Measurements from ENCODE around the gene ZNF473. TPM values are rescaled to one million over a fixed set of nuclear protein-coding genes. Genes with fewer than 3 reads are reported as not detected.

The ZNF473 gene
- total RNA-seq, result 1 to 10 TPM; 5.5 to 8.7 TPM

GRCh38 chr19:50025794-50026549, at the start of gene ZNF473:
Gene ZNF473 (plus strand): TSS chr19:50026005. CDS start chr19:50031083, 5,078 bp downstream.

GRCh38 chr19:50025022-50025793, 597 bp upstream of the ZNF473 start, which contains the start of gene VRK3:
Gene VRK3 (minus strand): TSS chr19:50025372. CDS start chr19:50016162, 9,210 bp downstream.

Other genes with a start within 250 kb of the ZNF473 start
- gene FUZ, start 212.7 kb upstream of the ZNF473 start, total RNA-seq, result 10 to 100 TPM; 21.7 to 28.3 TPM
- gene MED25, start 207.7 kb upstream of the ZNF473 start, total RNA-seq, result 10 to 100 TPM; 16.9 to 19.0 TPM
- gene PTOV1, start 174.8 kb upstream of the ZNF473 start, total RNA-seq, result 10 to 100 TPM; 37.3 to 44.0 TPM
- gene PNKP, start 158.4 kb upstream of the ZNF473 start, total RNA-seq, result 10 to 100 TPM; 44.3 to 45.1 TPM
- 1 to 10 TPM; 8.3 to 10.0 TPM for gene AKT1S1, start 148.7 kb upstream of the ZNF473 start, total RNA-seq
- 10 to 100 TPM; 11.0 to 18.6 TPM for gene TBC1D17, start 148.3 kb upstream of the ZNF473 start, total RNA-seq
- under 1 TPM; under 0.01 to 1.00 TPM for gene IL4I1, start 129.1 kb upstream of the ZNF473 start, total RNA-seq
- 1 to 10 TPM; 6.7 to 8.6 TPM for gene ATF5, start 96.8 kb upstream of the ZNF473 start, total RNA-seq
- gene NUP62, start 96.5 kb upstream of the ZNF473 start, total RNA-seq, result 10 to 100 TPM; 37.5 to 65.3 TPM
- not detected for gene SIGLEC11, start 64.8 kb upstream of the ZNF473 start, total RNA-seq
- 10 to 100 TPM; 29.3 to 37.5 TPM for gene VRK3, start 633 bp upstream of the ZNF473 start, total RNA-seq
- gene IZUMO2, start 137.3 kb downstream of the ZNF473 start, total RNA-seq, result not detected
- gene MYH14, start 177.6 kb downstream of the ZNF473 start, total RNA-seq, result 1 to 10 TPM in 1 of 2 donors, under 1 TPM in 1; 1.00 to 5.5 TPM

Measured in melanocyte of skin (primary cell).